A549 (cell line): ENCODE results near the gene ATP1A4.

Source experiments
- CEBPB ChIP-seq, 2 experiments: fragments of >200 bp in 1 of 2; sonication (Bioruptor Twin) in 1 of 2; formaldehyde crosslinking in 1 of 2; IDR thresholded peaks; 2 replicates each; pipeline ENCODE4 v1.6.1; 2012 to 2016
- CHD4 ChIP-seq: fragments of 200-600 bp; sonication (generic); IDR thresholded peaks from 2 replicates; pipeline ENCODE4 v1.6.1; 2016; ENCODE audit warnings: antibody characterized with exemption, mild to moderate bottlenecking, borderline replicate concordance
- POLR2A ChIP-seq: IDR thresholded peaks from 2 replicates; pipeline ENCODE4 v1.6.1; 2012; ENCODE audit warnings: mild to moderate bottlenecking, low read length
- RCOR1 ChIP-seq: fragments of 150-350 bp; IDR thresholded peaks from 2 replicates; pipeline ENCODE4 v1.6.1; 2014; ENCODE audit warnings: antibody characterized with exemption, low read length, low read depth
- TP53 ChIP-seq: fragments of 250-450 bp; sonication (Bioruptor Pico); IDR thresholded peaks from 2 replicates; pipeline ENCODE4 v1.5.0; 2021; ENCODE audit warnings: mild to moderate bottlenecking, moderate library complexity
- TF ChIP-seq, protein P1 (sequence below): fragments of >200 bp; sonication (Bioruptor Twin); formaldehyde crosslinking; IDR thresholded peaks from 3 replicates; pipeline ENCODE4 v1.5.1; 2016

GRCh38 chr1:160129558-160129957, 21.8 kb upstream of the ATP1A4 start:
- TF ChIP-seq, protein P1, sequence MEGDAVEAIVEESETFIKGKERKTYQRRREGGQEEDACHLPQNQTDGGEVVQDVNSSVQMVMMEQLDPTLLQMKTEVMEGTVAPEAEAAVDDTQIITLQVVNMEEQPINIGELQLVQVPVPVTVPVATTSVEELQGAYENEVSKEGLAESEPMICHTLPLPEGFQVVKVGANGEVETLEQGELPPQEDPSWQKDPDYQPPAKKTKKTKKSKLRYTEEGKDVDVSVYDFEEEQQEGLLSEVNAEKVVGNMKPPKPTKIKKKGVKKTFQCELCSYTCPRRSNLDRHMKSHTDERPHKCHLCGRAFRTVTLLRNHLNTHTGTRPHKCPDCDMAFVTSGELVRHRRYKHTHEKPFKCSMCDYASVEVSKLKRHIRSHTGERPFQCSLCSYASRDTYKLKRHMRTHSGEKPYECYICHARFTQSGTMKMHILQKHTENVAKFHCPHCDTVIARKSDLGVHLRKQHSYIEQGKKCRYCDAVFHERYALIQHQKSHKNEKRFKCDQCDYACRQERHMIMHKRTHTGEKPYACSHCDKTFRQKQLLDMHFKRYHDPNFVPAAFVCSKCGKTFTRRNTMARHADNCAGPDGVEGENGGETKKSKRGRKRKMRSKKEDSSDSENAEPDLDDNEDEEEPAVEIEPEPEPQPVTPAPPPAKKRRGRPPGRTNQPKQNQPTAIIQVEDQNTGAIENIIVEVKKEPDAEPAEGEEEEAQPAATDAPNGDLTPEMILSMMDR, result no peak
- TF ChIP-seq CHD4 (no peak), CEBPB (IDR thresholded peaks at IDR 0.05) (no peak), TP53 (no peak), RCOR1 (no peak), POLR2A (no peak)
